ENCODE measurements around the gene TUBA1C.

GRCh38 chr12:49277466-49277865 lies 12.6 kb downstream of the TUBA1C start:
- TF ChIP-seq POLR2AphosphoS5 (IDR thresholded peaks at IDR 0.05; ENCODE audit: low read depth, low read length) (no peak), TAF1 (IDR thresholded peaks at IDR 0.05; ENCODE audit: borderline replicate concordance, insufficient read depth, low read length) (no peak), SIN3A (IDR thresholded peaks at IDR 0.05; ENCODE audit: borderline replicate concordance, insufficient read depth, low read length) (no peak), FOXP2 (optimal IDR thresholded peaks at IDR 0.05; ENCODE audit: borderline replicate concordance, extremely low read depth, extremely low read length, insufficient read depth) (no peak)
- TF ChIP-seq, protein P1, sequence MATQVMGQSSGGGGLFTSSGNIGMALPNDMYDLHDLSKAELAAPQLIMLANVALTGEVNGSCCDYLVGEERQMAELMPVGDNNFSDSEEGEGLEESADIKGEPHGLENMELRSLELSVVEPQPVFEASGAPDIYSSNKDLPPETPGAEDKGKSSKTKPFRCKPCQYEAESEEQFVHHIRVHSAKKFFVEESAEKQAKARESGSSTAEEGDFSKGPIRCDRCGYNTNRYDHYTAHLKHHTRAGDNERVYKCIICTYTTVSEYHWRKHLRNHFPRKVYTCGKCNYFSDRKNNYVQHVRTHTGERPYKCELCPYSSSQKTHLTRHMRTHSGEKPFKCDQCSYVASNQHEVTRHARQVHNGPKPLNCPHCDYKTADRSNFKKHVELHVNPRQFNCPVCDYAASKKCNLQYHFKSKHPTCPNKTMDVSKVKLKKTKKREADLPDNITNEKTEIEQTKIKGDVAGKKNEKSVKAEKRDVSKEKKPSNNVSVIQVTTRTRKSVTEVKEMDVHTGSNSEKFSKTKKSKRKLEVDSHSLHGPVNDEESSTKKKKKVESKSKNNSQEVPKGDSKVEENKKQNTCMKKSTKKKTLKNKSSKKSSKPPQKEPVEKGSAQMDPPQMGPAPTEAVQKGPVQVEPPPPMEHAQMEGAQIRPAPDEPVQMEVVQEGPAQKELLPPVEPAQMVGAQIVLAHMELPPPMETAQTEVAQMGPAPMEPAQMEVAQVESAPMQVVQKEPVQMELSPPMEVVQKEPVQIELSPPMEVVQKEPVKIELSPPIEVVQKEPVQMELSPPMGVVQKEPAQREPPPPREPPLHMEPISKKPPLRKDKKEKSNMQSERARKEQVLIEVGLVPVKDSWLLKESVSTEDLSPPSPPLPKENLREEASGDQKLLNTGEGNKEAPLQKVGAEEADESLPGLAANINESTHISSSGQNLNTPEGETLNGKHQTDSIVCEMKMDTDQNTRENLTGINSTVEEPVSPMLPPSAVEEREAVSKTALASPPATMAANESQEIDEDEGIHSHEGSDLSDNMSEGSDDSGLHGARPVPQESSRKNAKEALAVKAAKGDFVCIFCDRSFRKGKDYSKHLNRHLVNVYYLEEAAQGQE (IDR thresholded peaks at IDR 0.05; ENCODE audit: insufficient read depth in 1 of 2, low read depth in 2 of 2, low read length in 2 of 2), result no peak
